ENCODE measurements around the gene SRGAP1. TPM values are rescaled to one million over a fixed set of nuclear protein-coding genes. Genes with fewer than 3 reads are reported as not detected.

The SRGAP1 gene
- total and polyA plus RNA-seq, 2 donors = 0.82 to 1.3 TPM

DNA sequence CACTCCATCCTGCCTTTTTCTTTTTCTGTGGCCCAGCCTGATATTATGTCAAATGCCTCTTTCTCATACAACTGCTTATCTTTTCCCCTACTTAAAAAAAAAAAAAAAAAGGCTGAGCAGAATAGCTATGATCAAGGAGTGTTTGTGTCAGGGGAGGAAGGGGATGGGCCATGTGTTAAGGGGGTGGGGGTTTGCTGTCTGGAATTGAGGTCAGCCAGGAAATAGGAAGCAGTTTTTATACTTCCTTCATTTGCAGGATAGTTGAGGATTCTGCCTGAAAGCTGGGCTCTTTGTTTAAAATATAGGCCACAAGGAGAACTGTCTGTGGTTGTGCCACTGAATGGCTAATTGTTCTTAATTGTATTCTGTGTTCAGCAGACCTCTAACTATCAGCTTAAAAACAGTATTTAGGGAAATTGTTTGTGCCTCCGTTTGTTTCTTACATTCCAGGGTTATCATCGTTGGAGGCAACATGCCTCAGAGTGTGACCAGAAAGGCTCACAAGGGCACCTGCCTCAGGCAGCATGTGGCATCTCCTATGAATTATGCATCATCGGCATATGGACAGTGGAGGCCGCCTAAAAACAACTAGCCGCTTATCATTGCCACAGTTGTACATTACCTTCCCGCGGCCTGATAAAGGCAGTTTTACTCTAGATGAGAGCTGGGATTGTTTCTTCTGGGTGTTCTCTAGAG, 96.0 kb downstream of the SRGAP1 start:
- no peak overlapping the region for H3K4me3 ChIP-seq (ENCODE audit: low read length in 2 of 2)
- DNase-seq (ENCODE audit: low read depth in 6 of 9, low spot score in 9 of 9) = no peak
- no peaks in the 10 kb centered on the region for H3K27me3 ChIP-seq (ENCODE audit: control insufficient read depth in 2 of 2, insufficient read depth in 1 of 2, low read length in 1 of 2)
- H3K9me3 ChIP-seq (ENCODE audit: control insufficient read depth in 2 of 2, insufficient read depth in 1 of 2, low read length in 1 of 2) = no peaks in the 10 kb centered on the region
- H3K4me1 ChIP-seq (ENCODE audit: control insufficient read depth in 2 of 2, insufficient read depth in 2 of 2, low read length in 2 of 2) = peaks cover 0 to 8% of the 10 kb centered on the region in 2 donors
- 94% methylated on average over 7 of the region's 7 CpGs for WGBS
- H3K36me3 ChIP-seq (ENCODE audit: control insufficient read depth in 2 of 2, insufficient read depth in 2 of 2, low read length in 1 of 2) = no peaks in the 10 kb centered on the region
- H3K27ac ChIP-seq (ENCODE audit: low read depth in 1 of 2, low read length in 1 of 2) = no peak overlapping the region

DNA sequence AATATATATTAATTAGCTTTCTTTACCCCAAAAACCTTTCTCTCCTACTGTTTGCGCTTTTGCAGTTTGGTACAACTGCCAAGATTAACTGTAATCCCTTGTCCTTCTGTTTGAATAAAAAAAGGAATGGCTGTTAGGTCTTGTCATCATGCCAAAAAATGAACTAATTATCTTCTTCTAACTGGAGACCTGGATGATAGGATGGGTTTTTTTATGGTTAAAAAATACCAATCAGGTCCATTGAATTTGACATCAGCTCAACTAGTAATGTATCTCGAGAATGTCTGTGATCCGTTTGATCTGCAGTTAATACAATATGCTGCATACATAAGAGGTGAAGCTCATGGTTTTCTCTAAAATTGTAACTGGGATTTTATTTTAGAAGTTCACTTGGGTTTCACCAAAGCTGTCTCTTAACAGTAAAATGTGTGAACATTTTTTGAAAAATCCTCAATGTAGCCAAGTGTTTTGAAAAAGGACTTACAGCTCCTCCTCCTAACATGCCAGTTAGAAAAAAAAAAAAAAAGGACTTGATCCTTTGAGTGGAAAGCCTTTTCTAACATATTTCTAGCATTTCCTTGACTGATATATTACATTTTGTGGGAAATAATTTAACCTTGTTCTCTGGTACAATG, 96.8 kb downstream of the SRGAP1 start:
- Histone ChIP-seq H3K4me1 (ENCODE audit: control insufficient read depth in 2 of 2, insufficient read depth in 2 of 2, low read length in 2 of 2) (peaks cover 0 to 8% of the 10 kb centered on the region in 2 donors), H3K27ac (ENCODE audit: low read depth in 1 of 2, low read length in 1 of 2) (no peak overlapping the region), H3K27me3 (ENCODE audit: control insufficient read depth in 2 of 2, insufficient read depth in 1 of 2, low read length in 1 of 2) (no peaks in the 10 kb centered on the region), H3K4me3 (ENCODE audit: low read length in 2 of 2) (no peak overlapping the region), H3K9me3 (ENCODE audit: control insufficient read depth in 2 of 2, insufficient read depth in 1 of 2, low read length in 1 of 2) (no peaks in the 10 kb centered on the region), H3K36me3 (ENCODE audit: control insufficient read depth in 2 of 2, insufficient read depth in 2 of 2, low read length in 1 of 2) (no peaks in the 10 kb centered on the region)
- 97% methylated on average over 3 of the region's 3 CpGs for whole genome bisulfite sequencing
- DNase-seq (ENCODE audit: low read depth in 6 of 9, low spot score in 9 of 9) = no peak

DNA sequence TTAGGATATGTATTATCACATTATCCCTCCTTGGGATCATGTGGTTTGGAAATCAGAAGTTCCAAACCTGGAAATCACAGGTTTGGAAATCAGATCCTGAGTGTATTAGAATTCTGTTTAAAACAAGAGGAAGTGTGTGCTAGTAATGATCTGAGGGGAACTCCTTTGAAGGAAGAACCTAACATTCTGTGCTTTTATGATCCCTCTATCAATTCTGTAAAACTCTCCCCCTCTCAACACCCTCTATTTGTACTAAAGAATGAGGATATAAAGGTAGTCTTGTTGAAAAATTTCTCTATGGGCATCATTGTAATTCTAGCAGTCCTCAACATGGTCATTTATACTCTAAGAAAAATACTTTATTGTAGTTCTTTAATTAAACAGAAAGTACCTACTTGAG, 97.4 kb downstream of the SRGAP1 start:
- H3K4me3 ChIP-seq (ENCODE audit: low read length in 2 of 2) = no peak overlapping the region
- no peak for DNase-seq (ENCODE audit: low read depth in 6 of 9, low spot score in 9 of 9)
- H3K4me1 ChIP-seq (ENCODE audit: control insufficient read depth in 2 of 2, insufficient read depth in 2 of 2, low read length in 2 of 2) = peaks cover 0 to 8% of the 10 kb centered on the region in 2 donors
- H3K36me3 ChIP-seq (ENCODE audit: control insufficient read depth in 2 of 2, insufficient read depth in 2 of 2, low read length in 1 of 2) = no peaks in the 10 kb centered on the region
- H3K27ac ChIP-seq (ENCODE audit: low read depth in 1 of 2, low read length in 1 of 2) = no peak overlapping the region
- no peaks in the 10 kb centered on the region for H3K9me3 ChIP-seq (ENCODE audit: control insufficient read depth in 2 of 2, insufficient read depth in 1 of 2, low read length in 1 of 2)
- no peaks in the 10 kb centered on the region for H3K27me3 ChIP-seq (ENCODE audit: control insufficient read depth in 2 of 2, insufficient read depth in 1 of 2, low read length in 1 of 2)

DNA sequence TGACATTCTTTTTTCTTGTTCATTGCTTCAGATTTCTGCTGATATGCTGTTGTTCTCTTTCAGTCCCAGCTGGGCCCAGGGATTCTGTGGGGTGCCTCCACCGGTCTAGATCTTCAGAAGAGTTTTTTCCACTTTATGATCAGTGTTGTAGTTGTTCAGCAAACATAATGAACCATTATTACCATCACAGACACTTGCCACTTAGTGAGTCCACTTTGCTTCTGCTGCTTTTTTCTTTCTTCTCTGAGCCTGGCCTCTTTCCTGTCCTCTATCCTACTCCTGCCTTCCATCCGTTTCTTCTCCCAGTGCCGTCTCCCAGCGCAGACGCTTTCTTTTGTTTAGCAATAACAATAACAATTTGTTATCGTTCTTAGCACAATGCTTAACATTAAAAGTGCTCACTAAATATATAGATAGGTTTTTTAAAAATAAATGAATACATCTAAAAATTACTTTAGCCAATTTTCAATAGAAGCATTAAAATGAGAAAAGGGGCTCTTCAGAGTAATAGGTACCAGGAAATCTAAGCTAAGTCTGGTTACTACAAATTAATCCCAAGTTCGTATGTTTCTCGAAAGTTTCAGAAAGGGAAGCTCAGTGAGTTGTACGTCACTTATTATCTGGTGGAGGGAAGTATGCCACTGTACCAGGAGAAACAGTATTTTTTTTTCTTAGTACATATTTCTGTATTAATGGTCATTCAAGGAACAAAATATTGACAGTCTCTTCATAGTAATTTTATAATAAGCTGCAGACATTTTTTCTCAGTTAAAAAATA, 98.2 kb downstream of the SRGAP1 start:
- peaks cover 0 to 8% of the 10 kb centered on the region in 2 donors for H3K4me1 ChIP-seq (ENCODE audit: control insufficient read depth in 2 of 2, insufficient read depth in 2 of 2, low read length in 2 of 2)
- no peak for DNase-seq (ENCODE audit: low read depth in 6 of 9, low spot score in 9 of 9)
- H3K27ac ChIP-seq (ENCODE audit: low read depth in 1 of 2, low read length in 1 of 2) = no peak overlapping the region
- 91% methylated on average over 9 of the region's 9 CpGs for WGBS
- H3K36me3 ChIP-seq (ENCODE audit: control insufficient read depth in 2 of 2, insufficient read depth in 2 of 2, low read length in 1 of 2) = no peaks in the 10 kb centered on the region
- H3K9me3 ChIP-seq (ENCODE audit: control insufficient read depth in 2 of 2, insufficient read depth in 1 of 2, low read length in 1 of 2) = no peaks in the 10 kb centered on the region
- H3K4me3 ChIP-seq (ENCODE audit: low read length in 2 of 2) = no peak overlapping the region
- no peaks in the 10 kb centered on the region for H3K27me3 ChIP-seq (ENCODE audit: control insufficient read depth in 2 of 2, insufficient read depth in 1 of 2, low read length in 1 of 2)

DNA sequence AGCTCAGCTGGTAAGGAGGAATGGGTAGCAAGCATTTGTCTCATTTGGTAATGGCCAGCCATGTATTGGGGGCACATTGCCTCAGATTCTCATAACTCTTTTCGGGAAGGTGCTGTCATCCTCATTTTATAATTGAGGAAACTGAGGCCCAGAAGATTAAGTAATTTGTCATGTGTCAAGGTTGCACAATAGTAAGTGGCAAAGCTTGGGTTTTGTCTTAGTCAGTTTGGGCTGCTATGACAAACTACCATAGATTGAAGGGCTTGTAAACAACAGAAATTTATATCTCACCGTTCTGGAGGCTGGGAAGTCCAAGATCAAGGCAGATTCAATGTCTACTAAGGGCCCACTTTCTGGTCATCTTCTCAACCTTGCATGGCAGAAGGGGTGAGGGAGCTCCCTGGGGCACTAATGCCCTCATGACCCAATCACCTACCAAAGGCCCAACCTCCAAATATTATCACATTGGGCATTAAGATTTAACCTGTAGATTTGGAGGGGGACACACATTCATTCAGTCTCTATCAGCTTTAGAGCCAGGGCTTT, 99.6 kb downstream of the SRGAP1 start:
- Histone ChIP-seq H3K36me3 (ENCODE audit: control insufficient read depth in 2 of 2, insufficient read depth in 2 of 2, low read length in 1 of 2) (no peaks in the 10 kb centered on the region), H3K27ac (ENCODE audit: low read depth in 1 of 2, low read length in 1 of 2) (no peak overlapping the region), H3K4me3 (ENCODE audit: low read length in 2 of 2) (no peak overlapping the region), H3K4me1 (ENCODE audit: control insufficient read depth in 2 of 2, insufficient read depth in 2 of 2, low read length in 2 of 2) (peaks cover 0 to 8% of the 10 kb centered on the region in 2 donors), H3K27me3 (ENCODE audit: control insufficient read depth in 2 of 2, insufficient read depth in 1 of 2, low read length in 1 of 2) (no peaks in the 10 kb centered on the region), H3K9me3 (ENCODE audit: control insufficient read depth in 2 of 2, insufficient read depth in 1 of 2, low read length in 1 of 2) (no peaks in the 10 kb centered on the region)
- no peak for DNase-seq (ENCODE audit: low read depth in 6 of 9, low spot score in 9 of 9)
- 95% methylated on average over 2 of the region's 2 CpGs for WGBS

DNA sequence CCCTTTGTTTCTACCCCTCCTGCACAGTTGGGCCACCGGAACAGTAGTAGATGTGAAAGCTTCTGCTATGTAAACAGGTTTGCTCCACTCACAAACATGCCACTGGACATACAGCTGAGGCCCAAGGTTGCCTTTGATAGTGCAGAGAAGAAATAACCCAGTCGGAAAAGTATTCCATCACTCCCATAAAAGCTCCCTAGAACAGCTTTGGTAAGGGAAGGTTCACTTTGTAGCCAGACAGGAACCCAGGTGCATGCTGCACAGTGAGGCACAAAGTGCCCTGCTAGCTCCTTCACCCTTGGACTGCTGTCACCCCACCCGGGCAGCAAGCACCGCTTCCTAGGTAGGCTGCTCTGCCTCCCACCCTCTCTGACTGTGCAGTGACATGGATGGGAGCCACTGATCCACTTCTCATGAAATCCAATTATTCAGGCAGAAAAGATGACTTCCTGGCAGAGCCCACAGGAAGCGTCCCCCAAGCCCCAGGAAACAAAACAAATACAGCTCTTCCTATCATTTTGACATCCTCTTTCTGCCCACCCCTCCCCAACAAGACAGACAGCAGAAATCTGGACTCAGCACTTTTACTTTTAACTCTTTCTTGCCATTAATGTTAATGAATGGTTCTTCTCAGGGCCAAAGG, 100.2 kb downstream of the SRGAP1 start:
- H3K27ac ChIP-seq (ENCODE audit: low read depth in 1 of 2, low read length in 1 of 2) = no peak overlapping the region
- no peaks in the 10 kb centered on the region for H3K9me3 ChIP-seq (ENCODE audit: control insufficient read depth in 2 of 2, insufficient read depth in 1 of 2, low read length in 1 of 2)
- no peaks in the 10 kb centered on the region for H3K36me3 ChIP-seq (ENCODE audit: control insufficient read depth in 2 of 2, insufficient read depth in 2 of 2, low read length in 1 of 2)
- WGBS = 78% methylated on average over 5 of the region's 5 CpGs
- H3K27me3 ChIP-seq (ENCODE audit: control insufficient read depth in 2 of 2, insufficient read depth in 1 of 2, low read length in 1 of 2) = no peaks in the 10 kb centered on the region
- no peak for DNase-seq (ENCODE audit: low read depth in 6 of 9, low spot score in 9 of 9)
- H3K4me1 ChIP-seq (ENCODE audit: control insufficient read depth in 2 of 2, insufficient read depth in 2 of 2, low read length in 2 of 2) = peaks cover 0 to 7% of the 10 kb centered on the region in 2 donors
- no peak overlapping the region for H3K4me3 ChIP-seq (ENCODE audit: low read length in 2 of 2)

DNA sequence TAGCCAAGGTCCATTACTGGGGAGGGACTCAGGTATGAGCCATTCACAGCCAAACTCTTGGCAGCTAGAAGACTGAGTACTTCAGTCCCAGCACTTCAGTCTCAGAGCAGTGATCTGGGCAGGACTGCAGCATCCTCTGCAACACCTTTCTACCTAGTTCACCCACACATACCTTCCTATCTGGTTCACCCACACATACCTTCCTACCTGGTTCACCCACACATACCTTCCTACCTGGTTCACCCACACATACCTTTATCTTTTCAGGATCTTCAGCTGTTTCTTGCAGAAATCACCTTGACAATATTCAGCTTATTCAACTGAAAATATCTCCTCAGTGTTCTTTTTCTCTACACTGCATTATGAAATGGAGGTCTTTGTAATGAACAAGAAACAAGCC, 101.3 kb downstream of the SRGAP1 start:
- H3K27me3 ChIP-seq (ENCODE audit: control insufficient read depth in 2 of 2, insufficient read depth in 1 of 2, low read length in 1 of 2) = no peaks in the 10 kb centered on the region
- DNase-seq (ENCODE audit: low read depth in 6 of 9, low spot score in 9 of 9) = no peak
- H3K36me3 ChIP-seq (ENCODE audit: control insufficient read depth in 2 of 2, insufficient read depth in 2 of 2, low read length in 1 of 2) = no peaks in the 10 kb centered on the region
- no peak overlapping the region for H3K27ac ChIP-seq (ENCODE audit: low read depth in 1 of 2, low read length in 1 of 2)
- peaks cover 0 to 2% of the 10 kb centered on the region in 2 donors for H3K4me1 ChIP-seq (ENCODE audit: control insufficient read depth in 2 of 2, insufficient read depth in 2 of 2, low read length in 2 of 2)
- no peak overlapping the region for H3K4me3 ChIP-seq (ENCODE audit: low read length in 2 of 2)
- no peaks in the 10 kb centered on the region for H3K9me3 ChIP-seq (ENCODE audit: control insufficient read depth in 2 of 2, insufficient read depth in 1 of 2, low read length in 1 of 2)

DNA sequence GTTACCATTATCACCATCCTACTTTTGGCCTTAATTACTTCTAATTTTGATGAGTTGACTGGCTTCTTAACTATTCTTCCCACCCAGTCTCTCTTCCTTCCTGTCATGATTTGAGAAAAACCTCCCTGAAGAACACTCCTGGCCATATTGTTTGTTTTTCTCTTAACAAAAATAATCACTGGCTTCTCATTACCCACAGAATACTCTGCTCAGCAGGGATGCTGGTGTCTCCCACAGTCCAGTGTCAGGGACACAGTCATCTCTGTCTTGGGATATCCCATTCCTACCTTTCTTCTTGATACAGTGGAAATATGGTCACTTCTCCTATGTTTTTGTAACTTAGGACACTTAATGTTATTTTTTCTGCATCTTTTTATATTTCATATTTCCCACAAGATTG, 103.7 kb downstream of the SRGAP1 start:
- H3K4me1 ChIP-seq (ENCODE audit: control insufficient read depth in 2 of 2, insufficient read depth in 2 of 2, low read length in 2 of 2) = peaks cover 0 to 2% of the 10 kb centered on the region in 2 donors
- no peaks in the 10 kb centered on the region for H3K9me3 ChIP-seq (ENCODE audit: control insufficient read depth in 2 of 2, insufficient read depth in 1 of 2, low read length in 1 of 2)
- H3K27me3 ChIP-seq (ENCODE audit: control insufficient read depth in 2 of 2, insufficient read depth in 1 of 2, low read length in 1 of 2) = no peaks in the 10 kb centered on the region
- H3K4me3 ChIP-seq (ENCODE audit: low read length in 2 of 2) = no peak overlapping the region
- no peaks in the 10 kb centered on the region for H3K36me3 ChIP-seq (ENCODE audit: control insufficient read depth in 2 of 2, insufficient read depth in 2 of 2, low read length in 1 of 2)
- DNase-seq (ENCODE audit: low read depth in 6 of 9, low spot score in 9 of 9) = no peak
- H3K27ac ChIP-seq (ENCODE audit: low read depth in 1 of 2, low read length in 1 of 2) = no peak overlapping the region

DNA sequence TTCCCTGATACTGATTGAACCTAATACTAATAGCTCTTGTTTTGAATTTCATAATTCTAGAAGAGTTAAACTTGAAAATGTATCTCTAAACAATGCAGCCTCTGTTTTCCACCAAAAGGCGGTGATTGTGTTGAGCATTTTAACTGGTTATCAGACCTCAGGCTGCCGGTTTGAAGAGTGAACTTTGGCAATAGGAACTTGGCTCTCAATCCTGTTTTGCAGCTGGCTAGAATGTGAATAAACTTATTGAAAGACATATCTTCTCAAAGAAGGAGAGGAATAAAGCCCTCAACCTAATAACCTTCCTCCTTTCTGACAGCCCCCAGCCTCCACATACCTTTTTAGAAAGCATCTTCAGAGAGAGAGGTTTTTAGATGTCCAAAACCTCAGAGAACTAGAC, 105.4 kb downstream of the SRGAP1 start:
- H3K36me3 ChIP-seq (ENCODE audit: control insufficient read depth in 2 of 2, insufficient read depth in 2 of 2, low read length in 1 of 2) = no peaks in the 10 kb centered on the region
- H3K4me3 ChIP-seq (ENCODE audit: low read length in 2 of 2) = no peak overlapping the region
- H3K4me1 ChIP-seq (ENCODE audit: control insufficient read depth in 2 of 2, insufficient read depth in 2 of 2, low read length in 2 of 2) = no peaks in the 10 kb centered on the region
- H3K27ac ChIP-seq (ENCODE audit: low read depth in 1 of 2, low read length in 1 of 2) = no peak overlapping the region
- H3K9me3 ChIP-seq (ENCODE audit: control insufficient read depth in 2 of 2, insufficient read depth in 1 of 2, low read length in 1 of 2) = no peaks in the 10 kb centered on the region
- H3K27me3 ChIP-seq (ENCODE audit: control insufficient read depth in 2 of 2, insufficient read depth in 1 of 2, low read length in 1 of 2) = no peaks in the 10 kb centered on the region
- WGBS = 96% methylated on average over 2 of the region's 2 CpGs
- no peak for DNase-seq (ENCODE audit: low read depth in 6 of 9, low spot score in 9 of 9)
